ENCODE results near the gene SAMD13.

The SAMD13 gene

DNA sequence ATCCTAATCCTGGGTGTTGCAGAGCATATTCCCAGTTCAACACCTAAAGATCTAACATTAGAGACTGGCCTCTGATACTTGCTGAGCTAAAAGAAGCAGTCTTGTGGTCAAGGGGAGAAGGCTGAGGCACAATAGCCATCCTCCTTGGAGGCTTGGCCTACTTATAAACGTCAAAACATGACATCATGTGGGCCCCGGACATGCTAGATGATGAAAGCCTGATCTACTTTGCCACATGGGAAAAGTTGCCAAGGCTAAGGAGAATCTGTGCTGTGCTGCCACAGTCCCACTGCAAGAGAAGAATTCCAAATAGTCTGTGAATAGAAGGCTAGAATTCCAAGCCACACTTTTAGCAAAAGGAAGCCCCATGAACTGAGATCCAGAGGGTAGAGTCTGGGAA is 43.9 kb upstream of the SAMD13 start:
- ChIA-PET POLR2A (no interaction called here), CTCF (no interaction called here)
- TF ChIP-seq FOXA1 (IDR thresholded peaks at IDR 0.05) (no peak), TARDBP (IDR thresholded peaks at IDR 0.05) (no peak), NFRKB (IDR thresholded peaks at IDR 0.05) (no peak), FOXK2 (IDR thresholded peaks at IDR 0.05) (no peak), BHLHE40 (IDR thresholded peaks at IDR 0.05; ENCODE audit: borderline replicate concordance) (no peak), CTBP1 (IDR thresholded peaks at IDR 0.05; ENCODE audit: borderline replicate concordance) (no peak)
- TF ChIP-seq, protein P1, sequence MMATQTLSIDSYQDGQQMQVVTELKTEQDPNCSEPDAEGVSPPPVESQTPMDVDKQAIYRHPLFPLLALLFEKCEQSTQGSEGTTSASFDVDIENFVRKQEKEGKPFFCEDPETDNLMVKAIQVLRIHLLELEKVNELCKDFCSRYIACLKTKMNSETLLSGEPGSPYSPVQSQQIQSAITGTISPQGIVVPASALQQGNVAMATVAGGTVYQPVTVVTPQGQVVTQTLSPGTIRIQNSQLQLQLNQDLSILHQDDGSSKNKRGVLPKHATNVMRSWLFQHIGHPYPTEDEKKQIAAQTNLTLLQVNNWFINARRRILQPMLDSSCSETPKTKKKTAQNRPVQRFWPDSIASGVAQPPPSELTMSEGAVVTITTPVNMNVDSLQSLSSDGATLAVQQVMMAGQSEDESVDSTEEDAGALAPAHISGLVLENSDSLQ (IDR thresholded peaks at IDR 0.05): no peak
- DNase-seq (ENCODE audit: extremely low spot score): no peak

DNA sequence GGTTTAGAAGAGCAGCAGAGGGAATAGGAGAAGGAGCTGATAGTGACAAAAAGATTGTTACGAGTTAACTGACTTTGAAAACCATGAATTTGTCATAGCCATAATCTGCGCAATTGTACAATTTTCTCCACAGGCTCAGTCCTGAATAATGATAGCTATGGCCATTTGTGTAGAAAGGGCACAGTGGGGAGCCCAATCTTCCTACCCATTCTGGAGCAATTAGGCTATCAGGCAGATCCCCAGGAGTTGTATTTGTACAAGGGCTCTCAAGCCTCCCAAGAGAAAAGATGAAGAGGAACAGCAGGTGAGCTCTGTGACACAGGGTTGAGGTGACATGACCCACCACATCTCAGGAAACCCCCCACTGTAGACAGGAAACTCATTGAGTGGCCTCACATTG is 42.1 kb upstream of the SAMD13 start:
- TF ChIP-seq FOXM1 (IDR thresholded peaks at IDR 0.05; ENCODE audit: borderline replicate concordance): no peak
- TF ChIP-seq BHLHE40 (IDR thresholded peaks at IDR 0.05; ENCODE audit: borderline replicate concordance): no peak
- TF ChIP-seq FOXK2 (IDR thresholded peaks at IDR 0.05): no peak
- no peak for TF ChIP-seq ELF4 (IDR thresholded peaks at IDR 0.05)
- TF ChIP-seq SUZ12 (IDR thresholded peaks at IDR 0.05): no peak
- TF ChIP-seq FOXA1 (IDR thresholded peaks at IDR 0.05): no peak
- TF ChIP-seq LEF1 (IDR thresholded peaks at IDR 0.05; ENCODE audit: borderline replicate concordance): no peak
- TF ChIP-seq CTBP1 (IDR thresholded peaks at IDR 0.05; ENCODE audit: borderline replicate concordance): no peak
- TF ChIP-seq ZNF384 (IDR thresholded peaks at IDR 0.05): no peak
- TF ChIP-seq SP1 (IDR thresholded peaks at IDR 0.05): no peak
- no peak for TF ChIP-seq ARNT (IDR thresholded peaks at IDR 0.05)
- TF ChIP-seq HDGF (IDR thresholded peaks at IDR 0.05; ENCODE audit: borderline replicate concordance): no peak
- TF ChIP-seq, protein P1 (IDR thresholded peaks at IDR 0.05): no peak
- TF ChIP-seq TARDBP (IDR thresholded peaks at IDR 0.05): no peak
- TF ChIP-seq L3MBTL2 (conservative IDR thresholded peaks at IDR 0.05): no peak
- TF ChIP-seq NFRKB (IDR thresholded peaks at IDR 0.05): no peak
- ChIA-PET POLR2A (no interaction called here), CTCF (no interaction called here)
- DNase-seq (ENCODE audit: extremely low spot score): no peak

DNA sequence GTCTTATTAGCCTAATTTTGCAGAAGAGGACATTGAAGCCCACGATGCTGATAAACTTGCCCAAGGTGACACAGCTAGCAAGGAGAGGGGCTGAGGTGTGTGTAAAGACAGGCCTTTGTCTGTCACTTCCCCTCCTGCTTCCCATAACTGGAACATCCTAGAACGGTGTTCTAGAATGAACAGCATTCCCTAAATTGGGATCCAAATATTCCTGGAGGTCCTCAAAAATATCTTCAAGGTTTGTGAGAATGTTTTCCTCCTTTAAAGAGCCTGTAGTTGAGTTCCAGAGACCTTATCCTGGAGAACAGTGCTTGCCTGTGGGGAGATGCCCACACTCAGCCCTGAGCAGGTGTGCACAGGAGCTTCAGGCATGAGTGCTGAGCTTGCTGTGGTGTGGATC is 41.5 kb upstream of the SAMD13 start:
- no peak for DNase-seq (ENCODE audit: extremely low spot score)
- no peak for TF ChIP-seq LEF1 (IDR thresholded peaks at IDR 0.05; ENCODE audit: borderline replicate concordance)
- TF ChIP-seq L3MBTL2 (conservative IDR thresholded peaks at IDR 0.05): no peak
- no peak for TF ChIP-seq SUZ12 (IDR thresholded peaks at IDR 0.05)
- ChIA-PET POLR2A (no interaction called here), CTCF (interaction anchor here (1.1 kb wide), 1 partner anchor 14 kb away, joined by 3 read pairs; no protein-coding TSS in a partner anchor)

DNA sequence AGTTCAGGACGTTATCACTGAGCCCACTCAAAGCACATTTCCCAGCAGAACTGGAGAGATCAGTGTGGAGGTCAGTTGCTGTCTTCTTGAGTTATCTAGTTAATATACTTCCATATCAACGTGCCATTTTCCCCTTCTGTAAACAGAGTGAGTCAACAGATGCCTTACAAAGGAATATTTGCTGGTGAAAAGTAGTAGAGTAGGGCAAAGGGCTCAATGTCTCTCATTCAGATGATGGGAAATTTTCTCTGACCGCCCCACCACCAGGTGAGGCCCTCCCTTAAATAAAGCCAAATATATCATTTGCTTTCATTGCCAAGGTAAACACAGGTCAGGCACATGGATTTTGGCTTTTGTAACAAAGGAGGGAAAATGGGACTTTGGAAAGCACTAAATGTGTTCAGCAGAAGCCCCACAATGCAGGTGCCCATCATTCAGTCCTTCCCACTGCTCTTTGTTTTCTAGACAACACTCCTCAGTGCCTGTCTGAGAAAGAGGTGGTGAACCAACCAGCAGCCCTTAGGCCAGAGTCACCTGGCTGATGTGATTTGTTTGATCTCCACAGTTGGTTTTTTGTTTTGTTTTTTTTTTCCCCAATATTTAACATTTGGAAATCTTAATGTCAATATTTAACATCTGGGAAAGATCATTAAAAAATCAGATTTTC is 40.5 kb upstream of the SAMD13 start:
- TF ChIP-seq FOXA1 (IDR thresholded peaks at IDR 0.05) (no peak), SUZ12 (IDR thresholded peaks at IDR 0.05) (no peak), FOXM1 (IDR thresholded peaks at IDR 0.05; ENCODE audit: borderline replicate concordance) (no peak), ZNF384 (IDR thresholded peaks at IDR 0.05) (no peak), CTBP1 (IDR thresholded peaks at IDR 0.05; ENCODE audit: borderline replicate concordance) (no peak), HDGF (IDR thresholded peaks at IDR 0.05; ENCODE audit: borderline replicate concordance) (no peak), L3MBTL2 (conservative IDR thresholded peaks at IDR 0.05) (no peak), BHLHE40 (IDR thresholded peaks at IDR 0.05; ENCODE audit: borderline replicate concordance) (no peak), SP1 (IDR thresholded peaks at IDR 0.05) (no peak), NFRKB (IDR thresholded peaks at IDR 0.05) (no peak), ELF4 (IDR thresholded peaks at IDR 0.05) (no peak), ARNT (IDR thresholded peaks at IDR 0.05) (no peak), TARDBP (IDR thresholded peaks at IDR 0.05) (no peak), FOXK2 (IDR thresholded peaks at IDR 0.05) (no peak), LEF1 (IDR thresholded peaks at IDR 0.05; ENCODE audit: borderline replicate concordance) (no peak)
- TF ChIP-seq, protein P1 (IDR thresholded peaks at IDR 0.05): no peak
- ChIA-PET CTCF (interaction anchor here (1.1 kb wide), 1 partner anchor 15 kb away, joined by 3 read pairs; no protein-coding TSS in a partner anchor), POLR2A (no interaction called here)
- DNase-seq (ENCODE audit: extremely low spot score): no peak

DNA sequence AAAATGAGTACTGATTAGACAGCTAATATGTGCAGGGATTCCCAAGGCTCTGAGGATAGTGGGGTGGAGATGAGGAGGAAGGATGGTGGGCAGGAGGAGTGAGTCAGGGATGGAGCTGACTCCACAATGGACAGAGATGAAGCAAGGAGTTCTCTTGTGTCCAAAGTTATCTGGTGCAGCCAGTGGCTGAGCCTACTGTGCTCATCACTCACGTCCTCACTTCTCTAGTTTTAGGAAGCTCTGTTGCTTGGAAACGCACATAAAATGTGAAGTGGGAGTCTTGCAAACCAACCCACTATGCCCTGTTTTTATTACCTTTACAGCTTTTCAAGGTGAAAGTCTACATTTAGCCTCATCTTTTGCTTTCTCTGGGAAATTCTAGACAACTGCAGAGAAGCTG is 36.5 kb upstream of the SAMD13 start:
- ChIA-PET CTCF (interaction anchor here (0.8 kb wide), 1 partner anchor 169 kb away, joined by 3 read pairs; no protein-coding TSS in a partner anchor), POLR2A (interaction anchor here (1.2 kb wide), 1 partner anchor 33 kb away, joined by 3 read pairs; no protein-coding TSS in a partner anchor)
- TF ChIP-seq FOXA1 (IDR thresholded peaks at IDR 0.05): no peak
- no peak for TF ChIP-seq SP1 (IDR thresholded peaks at IDR 0.05)
- TF ChIP-seq FOXK2 (IDR thresholded peaks at IDR 0.05): no peak
- no peak for TF ChIP-seq FOXM1 (IDR thresholded peaks at IDR 0.05; ENCODE audit: borderline replicate concordance)
- TF ChIP-seq BHLHE40 (IDR thresholded peaks at IDR 0.05; ENCODE audit: borderline replicate concordance): no peak
- TF ChIP-seq NFRKB (IDR thresholded peaks at IDR 0.05): no peak
- TF ChIP-seq CTBP1 (IDR thresholded peaks at IDR 0.05; ENCODE audit: borderline replicate concordance): no peak
- no peak for TF ChIP-seq ELF4 (IDR thresholded peaks at IDR 0.05)
- TF ChIP-seq, protein P1 (IDR thresholded peaks at IDR 0.05): no peak
- TF ChIP-seq LEF1 (IDR thresholded peaks at IDR 0.05; ENCODE audit: borderline replicate concordance): no peak
- no peak for TF ChIP-seq TARDBP (IDR thresholded peaks at IDR 0.05)
- no peak for TF ChIP-seq ZNF384 (IDR thresholded peaks at IDR 0.05)
- TF ChIP-seq SUZ12 (IDR thresholded peaks at IDR 0.05): no peak
- no peak for TF ChIP-seq L3MBTL2 (conservative IDR thresholded peaks at IDR 0.05)
- no peak for DNase-seq (ENCODE audit: extremely low spot score)
